ENCODE results near the gene PRG3. TPM values are rescaled to one million over a fixed set of nuclear protein-coding genes. Genes with fewer than 3 reads are reported as not detected.

The PRG3 gene
- total RNA-seq, 1 experiment from 2014 or later = not detected

DNA sequence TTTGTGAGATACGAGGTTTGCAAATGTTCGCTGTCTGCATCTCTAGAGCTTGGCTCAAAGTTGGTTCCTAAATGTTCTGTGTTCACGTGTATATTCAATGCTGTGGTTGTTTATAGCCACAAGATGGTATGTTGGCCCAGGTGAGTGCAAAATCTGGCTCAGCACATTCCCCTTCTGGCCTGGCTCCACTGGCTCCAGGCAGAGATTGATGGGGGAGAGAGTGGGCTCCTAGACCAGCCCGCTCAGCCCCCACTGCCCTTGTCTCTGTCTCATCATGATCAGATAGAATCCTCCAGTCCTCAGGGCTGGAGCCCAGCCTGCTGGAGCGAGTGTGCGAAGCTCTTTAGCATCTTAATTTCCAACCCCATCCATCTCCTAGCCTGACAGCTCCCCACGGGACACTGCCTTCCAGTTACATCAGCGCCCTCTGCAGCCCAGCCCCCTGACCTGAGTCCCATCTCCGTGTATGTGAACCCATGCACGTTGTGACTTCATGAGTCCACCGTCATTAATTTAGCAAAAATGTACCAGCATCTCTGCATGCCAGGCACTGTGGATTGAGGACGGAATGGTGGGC is 40.8 kb downstream of the PRG3 start:
- Histone ChIP-seq H2BK15ac (ENCODE audit: low read depth, low read length) (no peak overlapping the region), H4K91ac (ENCODE audit: insufficient read length, low read depth, low read length) (no peak overlapping the region), H3K27ac (ENCODE audit: insufficient read length, low read depth, low read length) (no peak overlapping the region), H3K9me3 (ENCODE audit: control insufficient read depth, low read depth, low read length) (no peaks in the 10 kb centered on the region), H3K79me1 (ENCODE audit: insufficient read depth, low read depth, low read length, poor library complexity, severe bottlenecking) (no peaks in the 10 kb centered on the region), H3K79me2 (ENCODE audit: insufficient read depth, low read length) (no peaks in the 10 kb centered on the region; the same call in 1 of the 2 replicates), H3K27me3 (ENCODE audit: insufficient read depth, low read length) (no peaks in the 10 kb centered on the region), H2BK20ac (ENCODE audit: low read depth, low read length, poor library complexity, severe bottlenecking) (no peak overlapping the region), H3K56ac (ENCODE audit: insufficient read length, low read depth, low read length) (no peak overlapping the region), H2AFZ (ENCODE audit: low read length) (no peak overlapping the region), H3K14ac (ENCODE audit: insufficient read depth, low read length) (no peak overlapping the region), H3K4ac (ENCODE audit: low read depth, low read length) (no peak overlapping the region), H3K18ac (ENCODE audit: insufficient read length, low read depth, low read length) (no peak overlapping the region), H2BK12ac (ENCODE audit: insufficient read length, low read depth, low read length) (no peak overlapping the region), H3K9ac (ENCODE audit: extremely low read depth, insufficient read length, low read length) (no peak overlapping the region), H2BK5ac (ENCODE audit: insufficient read length, low read length) (no peak overlapping the region), H3K4me1 (ENCODE audit: insufficient read depth, low read length) (peaks cover 3% of the 10 kb centered on the region; the same call in 1 of the 2 replicates), H2BK120ac (ENCODE audit: low read depth, low read length, poor library complexity, severe bottlenecking) (no peak overlapping the region), H4K8ac (replicated peaks; ENCODE audit: insufficient read length, low read depth, low read length) (no peak overlapping the region), H3K23ac (ENCODE audit: insufficient read length, low read depth, low read length) (no peak overlapping the region), H2AK5ac (ENCODE audit: insufficient read length, low read length) (no peak overlapping the region), H3K23me2 (ENCODE audit: insufficient read length, low read depth, low read length, poor library complexity, severe bottlenecking) (peaks cover 2% of the 10 kb centered on the region), H3K4me2 (ENCODE audit: insufficient read depth, insufficient read length, low read length) (no peak overlapping the region), H3T11ph (ENCODE audit: low read length) (no peak overlapping the region), H4K5ac (ENCODE audit: insufficient read length, low read depth, low read length) (no peak overlapping the region), H4K20me1 (ENCODE audit: control insufficient read depth, insufficient read depth, insufficient read length) (no peaks in the 10 kb centered on the region)
- H3K27me3 Mint-ChIP-seq (ENCODE audit: low read depth) = peaks cover 23% of the 10 kb centered on the region
- no peaks in the 10 kb centered on the region; a peak in 3 of 7 replicates for H3K36me3 Mint-ChIP-seq (ENCODE audit: insufficient read depth in 1 of 3, low read depth in 3 of 3)
- H3K4me3 Mint-ChIP-seq = no peak overlapping the region; a peak in 1 of 5 replicates
- no CpG with 5 or more reads among the region's 12 CpGs for WGBS (ENCODE audit: extremely low coverage, insufficient read length, low lambda C conversion rate)
- peak; percentile 74 for DNase-seq
- peaks cover 48 to 57% of the 10 kb centered on the region in 2 experiments for H3K4me1 Mint-ChIP-seq
- TF ChIP-seq CTCF (conservative IDR thresholded peaks at IDR 0.05) = peak; percentile 52
- no peaks in the 10 kb centered on the region for H3K9me3 Mint-ChIP-seq
- H3K27ac Mint-ChIP-seq = no peak overlapping the region

All from H9 (cell line).